PC-3 (cell line): ENCODE measurements around the gene CTNNA2.

Experiments
- CTCF ChIP-seq: fragments of 300-600 bp; sonication (generic); conservative IDR thresholded peaks from 2 replicates; pipeline ENCODE4 v1.5.1; 2017; ENCODE audit warnings: antibody characterized with exemption, low read depth, mild to moderate bottlenecking, low read length
- EZH2 ChIP-seq: fragments of 300-600 bp; sonication (generic); IDR thresholded peaks from one replicate; pipeline ENCODE4 v1.6.1; 2017; ENCODE audit warnings: antibody characterized with exemption, mild to moderate bottlenecking, low read length; ENCODE audit not compliant: unreplicated experiment

- TF ChIP-seq CTCF (no peak), EZH2 (no peak)
These were observed 686.7 kb downstream of the CTNNA2 start for GRCh38 chr2:80199504-80199903.
